HG02943 (cell line): Measurements from ENCODE around the gene SLCO1B1.

Experiments
- ATAC-seq: cut with Tn5 transposase; IDR thresholded peaks from one replicate; pipeline ENCODE4 v1.9.1; 2021; ENCODE audit warnings: mild to moderate bottlenecking, low read depth, moderate library complexity; ENCODE audit not compliant: unreplicated experiment

Gene SLCO1B1

DNA sequence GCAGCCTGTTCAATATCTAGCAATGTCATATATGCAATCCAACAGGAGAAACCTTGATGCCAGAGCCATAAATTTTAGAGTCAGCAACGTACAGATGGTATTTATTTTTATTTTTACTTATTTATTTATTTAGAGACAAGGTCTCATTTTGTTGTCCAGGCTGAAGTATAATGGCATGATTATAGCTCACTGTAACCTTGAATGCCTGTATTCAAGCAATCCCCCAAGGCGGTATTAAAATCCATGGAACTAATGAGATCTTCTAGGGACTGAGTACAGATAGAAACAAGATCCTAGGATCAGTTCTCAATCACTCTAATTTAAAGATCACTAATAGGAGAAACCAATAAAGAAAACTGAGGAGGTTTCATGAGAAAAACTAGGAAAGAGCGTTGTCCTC, 89.3 kb downstream of the SLCO1B1 start:
- ATAC-seq = no peak

DNA sequence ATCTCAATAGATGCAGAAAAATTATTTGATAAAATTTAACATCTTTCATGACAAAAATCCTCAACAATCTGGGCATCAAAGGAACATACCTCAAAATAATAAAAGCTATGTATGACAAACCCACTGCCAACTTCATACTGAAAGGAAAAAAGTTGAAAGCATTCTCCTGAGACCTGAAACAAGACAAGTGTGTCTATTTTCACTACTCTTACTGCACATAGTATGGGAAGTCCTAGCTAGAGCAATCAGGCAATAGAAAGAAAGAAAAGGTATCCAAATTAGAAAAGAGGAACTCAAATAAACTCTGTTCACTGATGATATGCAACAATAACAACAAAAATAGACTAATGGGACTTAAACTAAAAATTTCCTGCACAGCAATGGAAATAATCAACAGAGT, 90.1 kb downstream of the SLCO1B1 start:
- no peak for ATAC-seq

DNA sequence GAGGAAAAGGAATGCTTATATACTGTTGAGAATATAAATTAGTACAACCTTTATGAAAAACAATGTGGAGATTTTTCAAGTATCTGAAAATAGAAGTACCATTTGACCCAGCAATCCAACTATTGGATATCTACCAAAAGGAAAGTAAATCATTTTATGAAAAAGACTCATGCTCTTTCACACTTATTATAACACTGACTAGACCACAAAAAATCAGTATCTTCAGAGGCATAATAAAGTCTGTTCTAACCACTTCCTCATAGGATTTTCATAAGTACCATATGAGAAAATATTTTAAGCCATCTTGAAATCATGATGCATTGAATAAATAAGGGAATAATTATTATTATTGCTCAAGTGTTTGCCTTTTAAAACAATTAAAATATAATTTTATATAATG, 90.8 kb downstream of the SLCO1B1 start:
- ATAC-seq = no peak

DNA sequence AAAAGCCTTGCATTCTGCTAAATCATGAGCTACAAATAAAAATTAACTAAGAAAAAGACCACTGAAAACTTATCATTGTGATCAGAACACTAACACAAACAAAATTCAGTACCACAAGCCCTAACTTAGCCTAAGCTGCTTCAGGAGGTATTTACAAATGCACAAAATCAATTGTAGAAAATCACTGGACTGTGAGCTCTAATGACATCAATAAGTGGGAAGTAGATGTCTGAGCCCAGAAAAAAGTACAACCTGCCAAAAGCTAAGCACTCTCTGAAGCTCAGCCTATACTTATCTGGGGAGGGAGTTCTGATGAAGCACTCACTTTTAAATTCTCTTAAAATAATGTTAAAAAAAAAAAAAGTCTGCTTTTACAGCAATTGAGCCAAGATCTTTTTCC, 92.9 kb downstream of the SLCO1B1 start:
- ATAC-seq = no peak

DNA sequence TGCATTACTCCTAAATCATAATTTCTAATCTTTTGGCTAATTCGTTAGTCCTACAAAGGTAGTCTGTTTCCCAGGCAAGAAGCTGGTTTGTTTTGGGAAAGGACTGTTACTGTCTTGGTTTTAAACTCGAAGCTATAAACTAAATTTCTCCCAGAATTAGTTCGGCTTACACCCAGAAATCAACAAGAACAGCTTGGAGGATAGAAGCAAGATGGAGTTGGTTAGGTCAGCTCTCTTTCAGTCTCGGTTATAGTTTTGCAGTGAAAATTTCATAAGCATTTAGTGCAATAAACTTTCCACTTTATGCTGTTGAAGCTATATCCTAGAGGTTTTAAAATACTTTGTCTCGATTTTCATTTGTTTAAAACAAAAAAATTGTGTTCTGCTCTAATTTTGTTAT, 103.4 kb downstream of the SLCO1B1 start:
- no peak for ATAC-seq

DNA sequence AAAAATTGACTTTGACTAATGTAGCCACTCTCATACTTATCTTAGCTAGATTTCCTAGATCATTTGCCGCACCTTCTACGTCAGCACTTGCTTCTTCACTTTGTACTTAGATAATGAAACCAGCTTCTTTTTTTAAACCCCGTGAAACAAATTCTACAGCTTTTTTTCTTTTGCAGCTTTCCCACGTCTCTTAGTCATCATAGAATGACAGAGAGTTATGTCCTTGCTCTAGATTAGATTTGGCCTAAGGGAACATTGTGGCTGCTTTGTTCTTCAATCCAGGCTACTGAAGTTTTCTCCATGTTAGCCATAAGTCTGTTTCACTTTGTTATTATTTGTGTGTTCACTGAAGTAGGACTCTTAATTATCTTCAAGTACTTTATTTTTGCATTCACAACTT, 108.9 kb downstream of the SLCO1B1 start:
- no peak for ATAC-seq

DNA sequence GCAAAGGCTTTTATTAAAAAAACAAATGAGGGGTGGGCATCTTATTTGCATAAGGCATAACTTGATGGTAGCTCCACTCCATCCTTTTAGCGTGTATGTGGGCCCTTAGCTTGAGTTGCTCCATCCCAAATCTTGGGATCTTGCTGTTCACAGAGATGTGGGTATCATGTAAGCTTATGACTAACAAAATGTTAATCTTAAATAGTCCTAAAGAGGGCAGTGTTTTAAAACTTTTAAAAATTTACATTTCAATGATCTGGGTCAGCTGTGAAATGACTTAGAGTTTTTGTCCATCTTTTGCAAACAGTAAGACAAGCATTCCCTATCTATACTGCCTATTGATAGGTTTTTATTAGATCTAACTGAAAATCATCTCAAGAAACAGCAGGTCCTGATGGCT, 117.7 kb downstream of the SLCO1B1 start:
- ATAC-seq = no peak

DNA sequence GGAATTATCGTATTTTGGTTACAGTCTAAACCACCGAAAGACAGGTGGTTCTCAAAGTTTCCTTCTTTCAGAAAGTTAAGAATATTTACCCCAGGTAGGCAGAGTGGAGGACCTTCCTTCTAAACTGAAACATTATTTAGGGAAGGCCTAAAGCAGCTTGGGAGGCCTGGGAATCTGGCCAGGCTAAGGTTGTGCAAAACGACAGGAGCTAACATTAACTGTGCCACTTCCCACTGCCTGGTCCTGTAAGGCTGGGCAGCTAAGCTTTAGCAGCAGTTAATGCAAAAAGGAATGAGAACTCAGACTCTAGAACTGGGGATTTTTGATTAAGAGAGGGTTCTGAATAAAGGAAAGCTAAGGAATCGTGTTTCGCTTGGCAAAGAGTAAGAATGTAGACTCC, 121.1 kb downstream of the SLCO1B1 start:
- ATAC-seq = no peak

DNA sequence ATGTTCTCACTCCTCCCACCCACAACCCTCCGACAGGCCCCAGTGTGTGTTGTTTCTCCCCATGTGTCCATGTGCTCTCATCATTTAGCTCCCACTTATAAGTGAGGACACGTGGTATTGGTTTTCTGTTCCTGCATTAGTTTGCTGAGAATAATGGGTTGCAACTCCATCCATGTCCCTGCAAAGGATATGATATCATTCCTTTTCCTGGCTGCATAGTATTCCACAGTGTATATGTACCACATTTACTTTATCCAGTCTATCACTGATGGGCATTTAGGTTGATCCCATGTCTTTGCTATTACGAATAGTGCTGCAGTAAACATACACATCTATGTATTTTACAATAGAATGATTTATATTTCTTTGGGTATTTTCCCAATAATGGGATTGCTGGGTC, 126.2 kb downstream of the SLCO1B1 start:
- no peak for ATAC-seq

DNA sequence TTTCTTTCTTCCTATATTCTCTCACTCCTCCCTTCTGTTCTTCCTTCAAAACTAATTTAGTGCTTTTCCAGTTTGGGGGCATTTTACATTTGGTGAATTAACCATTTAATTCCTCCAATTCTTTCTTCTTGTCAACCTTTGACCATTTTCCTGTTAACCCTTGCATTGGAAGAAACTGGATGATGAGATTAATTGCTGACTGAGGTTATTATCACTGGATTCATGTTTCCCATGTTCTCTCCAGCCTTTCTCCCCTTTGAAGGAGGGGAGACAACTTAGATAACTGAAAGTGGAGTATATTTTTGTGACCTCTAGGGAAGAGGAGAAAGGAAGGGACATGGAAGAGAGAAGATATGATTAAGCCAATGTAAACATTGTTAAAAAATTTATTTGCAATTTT, 133.2 kb downstream of the SLCO1B1 start:
- no peak for ATAC-seq

DNA sequence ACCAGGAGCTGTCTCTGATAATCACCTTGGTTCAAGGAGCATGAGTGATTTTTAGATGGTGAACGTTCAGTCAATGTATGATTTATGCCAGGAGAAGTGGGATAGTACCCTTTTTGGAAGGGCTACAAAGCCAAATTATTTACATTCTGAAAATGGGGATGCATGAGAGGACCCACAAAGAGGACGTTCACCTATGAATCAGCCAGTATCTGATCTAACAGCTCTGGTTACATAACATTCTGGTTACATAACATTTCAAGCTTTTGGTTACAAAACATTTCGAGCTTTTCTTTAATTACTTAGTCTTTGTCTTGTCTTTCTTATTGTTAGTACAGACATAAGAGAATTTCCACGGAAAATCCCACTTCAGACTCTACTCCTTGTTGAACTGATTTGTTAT, 134.9 kb downstream of the SLCO1B1 start:
- no peak for ATAC-seq

DNA sequence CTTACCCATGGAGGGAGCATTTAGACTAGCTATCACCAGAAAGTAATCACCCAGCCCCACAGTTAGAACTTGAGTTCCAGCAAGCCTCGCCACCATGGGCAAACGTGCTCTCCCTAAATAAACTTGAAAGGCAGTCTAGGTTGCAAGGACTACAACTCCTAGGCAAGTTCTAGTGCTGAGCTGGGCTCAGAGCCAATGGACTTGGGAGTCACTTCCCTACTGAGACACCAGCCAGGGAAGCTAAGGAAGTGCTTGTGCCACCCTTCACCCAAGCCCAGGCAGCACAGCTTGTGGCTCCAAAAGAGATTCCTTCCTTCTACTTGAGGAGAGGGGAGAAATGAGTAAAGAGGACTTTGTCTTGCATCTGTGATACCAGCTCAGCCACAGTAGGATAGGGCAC, 145.8 kb downstream of the SLCO1B1 start:
- no peak for ATAC-seq
